ENCODE results near the gene ZNRF4.
A peak's percentile ranks its signal among the peaks of the same experiment; 100 is the strongest.

ZNRF4 gene

DNA sequence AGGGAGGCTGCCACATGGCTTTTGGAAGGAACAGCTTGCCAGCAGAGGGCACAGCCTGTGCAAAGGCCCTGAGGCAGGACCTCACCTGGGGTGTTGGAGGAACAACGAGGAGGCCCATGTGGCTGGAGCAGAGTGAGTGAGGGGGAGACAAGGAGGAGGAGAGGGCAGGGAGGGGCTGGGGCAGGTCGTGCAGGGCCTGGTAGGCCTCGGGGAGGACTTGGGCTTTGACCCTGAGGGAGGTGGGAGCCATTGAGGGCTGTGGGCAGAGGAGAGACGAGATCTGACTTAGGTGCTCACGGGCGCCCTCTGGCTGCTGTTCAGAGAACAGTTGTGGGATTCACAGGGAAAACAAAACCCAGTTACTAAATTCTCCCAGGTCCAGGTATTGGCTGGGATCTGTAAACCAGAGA is 25.2 kb downstream of the ZNRF4 start:
- Histone ChIP-seq H4K20me1 (ENCODE audit: insufficient read depth, low read length, poor library complexity, severe bottlenecking) (no peaks in the 10 kb centered on the region), H3K9me2 (replicated peaks; ENCODE audit: low read depth, low read length) (no peaks in the 10 kb centered on the region), H3K4me1 (ENCODE audit: insufficient read depth, low read length, poor library complexity, severe bottlenecking) (no peaks in the 10 kb centered on the region), H3K79me2 (ENCODE audit: insufficient read depth, low read length) (no peaks in the 10 kb centered on the region), H3K27me3 (ENCODE audit: insufficient read depth, low read length, poor library complexity, severe bottlenecking) (no peaks in the 10 kb centered on the region), H3K9me3 (ENCODE audit: insufficient read depth, low read depth, low read length) (no peaks in the 10 kb centered on the region), H3F3A (ENCODE audit: low read depth) (no peaks in the 10 kb centered on the region), H3K9ac (ENCODE audit: low read depth, low read length, poor library complexity, severe bottlenecking) (no peak overlapping the region), H2AFZ (ENCODE audit: low read length) (no peak overlapping the region), H3K4me3 (ENCODE audit: low read length, poor library complexity, severe bottlenecking) (no peak overlapping the region), H3K36me3 (ENCODE audit: insufficient read depth, low read length) (no peaks in the 10 kb centered on the region), H3K4me2 (ENCODE audit: low read depth, low read length, poor library complexity, severe bottlenecking) (no peak overlapping the region)
- no peak for TF ChIP-seq EZH2phosphoT487 (IDR thresholded peaks at IDR 0.05; ENCODE audit: borderline replicate concordance)
- TF ChIP-seq CTCF (conservative IDR thresholded peaks at IDR 0.05; ENCODE audit: low read length) = peak; percentile 64

GRCh38 chr19:5481957-5482356 is 26.7 kb downstream of the ZNRF4 start:
- Histone ChIP-seq H3K4me3 (ENCODE audit: low read length, poor library complexity, severe bottlenecking) (no peak overlapping the region), H3K4me1 (ENCODE audit: insufficient read depth, low read length, poor library complexity, severe bottlenecking) (no peaks in the 10 kb centered on the region), H3K9me2 (replicated peaks; ENCODE audit: low read depth, low read length) (no peaks in the 10 kb centered on the region), H3K9me3 (ENCODE audit: insufficient read depth, low read depth, low read length) (no peaks in the 10 kb centered on the region), H3K27me3 (ENCODE audit: insufficient read depth, low read length, poor library complexity, severe bottlenecking) (no peaks in the 10 kb centered on the region), H3F3A (ENCODE audit: low read depth) (no peaks in the 10 kb centered on the region), H4K20me1 (ENCODE audit: insufficient read depth, low read length, poor library complexity, severe bottlenecking) (no peaks in the 10 kb centered on the region), H3K36me3 (ENCODE audit: insufficient read depth, low read length) (no peaks in the 10 kb centered on the region), H3K4me2 (ENCODE audit: low read depth, low read length, poor library complexity, severe bottlenecking) (no peak overlapping the region), H2AFZ (ENCODE audit: low read length) (no peak overlapping the region), H3K9ac (ENCODE audit: low read depth, low read length, poor library complexity, severe bottlenecking) (no peak overlapping the region), H3K79me2 (ENCODE audit: insufficient read depth, low read length) (no peaks in the 10 kb centered on the region)
- no peak for TF ChIP-seq EZH2phosphoT487 (IDR thresholded peaks at IDR 0.05; ENCODE audit: borderline replicate concordance)
- no peak for TF ChIP-seq CTCF (conservative IDR thresholded peaks at IDR 0.05; ENCODE audit: low read length)

DNA sequence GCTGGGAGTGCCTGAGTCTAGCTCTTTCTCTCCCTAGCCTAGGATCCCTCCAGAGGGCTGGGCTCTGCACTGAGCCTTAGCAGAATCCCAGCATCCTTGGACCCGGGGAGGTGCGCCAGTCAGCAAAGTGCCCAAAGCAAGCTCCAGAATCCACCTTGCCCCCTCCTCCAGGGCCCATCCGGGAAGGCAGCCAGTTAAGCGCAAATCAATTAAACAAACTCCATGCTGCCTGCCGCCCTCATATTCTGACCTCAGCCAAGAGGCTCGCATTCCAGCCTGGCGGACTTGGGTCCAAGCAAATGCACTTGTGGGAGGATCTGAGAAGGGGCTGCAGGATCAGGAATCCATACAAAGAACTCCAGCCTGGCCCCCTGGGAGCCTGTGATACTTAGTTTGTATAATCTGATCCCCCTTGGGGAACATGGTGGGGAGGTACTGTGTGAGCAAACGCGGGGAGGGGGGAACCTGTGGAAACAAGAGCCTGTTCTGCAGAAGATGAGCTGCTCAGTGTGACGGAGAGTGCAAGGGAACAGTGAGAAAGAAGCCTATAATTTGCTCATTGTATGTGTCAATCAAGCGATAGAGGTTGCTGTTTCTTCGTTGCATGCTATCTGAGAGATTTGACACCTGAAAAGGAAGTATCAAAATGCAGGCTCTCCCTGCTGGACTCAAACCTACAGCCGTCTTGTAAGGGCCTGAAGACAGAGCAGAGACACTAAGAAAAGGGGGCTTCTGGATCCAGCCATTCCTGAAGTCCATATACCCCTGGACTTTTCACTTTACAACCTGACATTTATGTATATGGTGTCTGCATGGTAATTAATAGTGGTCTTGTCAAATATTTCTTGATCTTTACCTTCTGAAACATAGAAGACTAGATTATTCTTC is 29.4 kb downstream of the ZNRF4 start:
- H3K4me1 ChIP-seq (ENCODE audit: insufficient read depth, low read length, poor library complexity, severe bottlenecking) = no peaks in the 10 kb centered on the region
- H3K4me3 ChIP-seq (ENCODE audit: low read length, poor library complexity, severe bottlenecking) = no peak overlapping the region
- H3F3A ChIP-seq (ENCODE audit: low read depth) = no peaks in the 10 kb centered on the region
- no peaks in the 10 kb centered on the region for H3K9me3 ChIP-seq (ENCODE audit: insufficient read depth, low read depth, low read length)
- no peaks in the 10 kb centered on the region for H3K36me3 ChIP-seq (ENCODE audit: insufficient read depth, low read length)
- TF ChIP-seq EZH2phosphoT487 (IDR thresholded peaks at IDR 0.05; ENCODE audit: borderline replicate concordance) (no peak), CTCF (conservative IDR thresholded peaks at IDR 0.05; ENCODE audit: low read length) (no peak)
- no peaks in the 10 kb centered on the region for H3K27me3 ChIP-seq (ENCODE audit: insufficient read depth, low read length, poor library complexity, severe bottlenecking)
- no peaks in the 10 kb centered on the region for H3K9me2 ChIP-seq (replicated peaks; ENCODE audit: low read depth, low read length)
- H3K79me2 ChIP-seq (ENCODE audit: insufficient read depth, low read length) = no peaks in the 10 kb centered on the region
- H3K9ac ChIP-seq (ENCODE audit: low read depth, low read length, poor library complexity, severe bottlenecking) = no peak overlapping the region
- no peak overlapping the region for H2AFZ ChIP-seq (ENCODE audit: low read length)
- no peaks in the 10 kb centered on the region for H4K20me1 ChIP-seq (ENCODE audit: insufficient read depth, low read length, poor library complexity, severe bottlenecking)
- no peak overlapping the region for H3K4me2 ChIP-seq (ENCODE audit: low read depth, low read length, poor library complexity, severe bottlenecking)
